Effector CD4-positive, alpha-beta T cell (primary cell): ENCODE measurements around the gene PARD3B.

Source experiments
- DNase-seq: peaks from one replicate; pipeline ENCODE4 v3.0.0-alpha.2; 2020

Gene PARD3B

GRCh38 chr2:205297368-205297767 lies 752.1 kb downstream of the PARD3B start:
- no peak for DNase-seq

GRCh38 chr2:205297846-205298245 lies 752.6 kb downstream of the PARD3B start:
- DNase-seq: no peak

- no peak for DNase-seq
These were observed 765.9 kb downstream of the PARD3B start for GRCh38 chr2:205311201-205311600.

GRCh38 chr2:205321231-205321630 lies 776.0 kb downstream of the PARD3B start:
- DNase-seq: no peak

GRCh38 chr2:205323929-205324328 lies 778.7 kb downstream of the PARD3B start:
- no peak for DNase-seq

GRCh38 chr2:205324355-205324754 lies 779.1 kb downstream of the PARD3B start:
- no peak for DNase-seq

GRCh38 chr2:205333351-205333750 lies 788.1 kb downstream of the PARD3B start:
- no peak for DNase-seq

GRCh38 chr2:205337274-205337673 lies 792.0 kb downstream of the PARD3B start:
- no peak for DNase-seq

- no peak for DNase-seq
These were observed 792.9 kb downstream of the PARD3B start for GRCh38 chr2:205338156-205338555.

GRCh38 chr2:205343103-205343502 lies 797.8 kb downstream of the PARD3B start:
- DNase-seq: no peak

- DNase-seq: no peak
These were observed 801.4 kb downstream of the PARD3B start for GRCh38 chr2:205346649-205347048.

- no peak for DNase-seq
These were observed 802.6 kb downstream of the PARD3B start for GRCh38 chr2:205347899-205348298.

GRCh38 chr2:205352094-205352493 lies 806.8 kb downstream of the PARD3B start:
- no peak for DNase-seq

GRCh38 chr2:205352593-205352992 lies 807.3 kb downstream of the PARD3B start:
- DNase-seq: no peak

- no peak for DNase-seq
These were observed 812.5 kb downstream of the PARD3B start for GRCh38 chr2:205357732-205358131.

GRCh38 chr2:205358351-205358815 lies 813.1 kb downstream of the PARD3B start:
- no peak for DNase-seq

- DNase-seq: no peak
These were observed 816.0 kb downstream of the PARD3B start for GRCh38 chr2:205361272-205361671.

GRCh38 chr2:205361970-205362369 lies 816.7 kb downstream of the PARD3B start:
- no peak for DNase-seq

GRCh38 chr2:205364261-205364660 lies 819.0 kb downstream of the PARD3B start:
- DNase-seq: no peak

GRCh38 chr2:205366336-205367060 lies 821.2 kb downstream of the PARD3B start:
- DNase-seq: no peak

GRCh38 chr2:205367331-205367935 lies 822.2 kb downstream of the PARD3B start:
- DNase-seq: no peak

GRCh38 chr2:205369813-205370212 lies 824.5 kb downstream of the PARD3B start:
- DNase-seq: no peak

GRCh38 chr2:205370726-205371125 lies 825.5 kb downstream of the PARD3B start:
- DNase-seq: no peak

GRCh38 chr2:205372141-205372540 lies 826.9 kb downstream of the PARD3B start:
- no peak for DNase-seq
